Measurements from ENCODE around the gene FGFR1OP2.
A peak's percentile ranks its signal among the peaks of the same experiment; 100 is the strongest.

FGFR1OP2 gene

DNA sequence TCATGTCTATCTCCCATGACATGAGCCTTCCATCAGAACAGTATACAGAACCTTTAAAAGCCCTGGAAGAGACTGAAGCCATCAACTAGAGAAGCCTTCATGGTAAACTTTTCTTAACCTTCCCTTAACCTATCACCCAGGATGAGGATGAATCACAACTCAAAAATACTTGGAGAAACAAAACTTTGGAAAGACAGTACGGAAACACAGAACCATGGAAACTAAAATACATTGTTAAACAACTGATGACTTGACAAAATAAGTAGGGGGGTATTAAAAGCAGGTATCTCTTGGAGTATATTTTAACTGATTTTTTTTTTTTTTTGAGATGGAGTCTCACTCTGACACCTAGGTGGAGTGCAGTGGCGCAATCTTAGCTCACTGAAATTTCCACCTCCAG lies 67.2 kb downstream of the FGFR1OP2 start:
- no peak for DNase-seq

DNA sequence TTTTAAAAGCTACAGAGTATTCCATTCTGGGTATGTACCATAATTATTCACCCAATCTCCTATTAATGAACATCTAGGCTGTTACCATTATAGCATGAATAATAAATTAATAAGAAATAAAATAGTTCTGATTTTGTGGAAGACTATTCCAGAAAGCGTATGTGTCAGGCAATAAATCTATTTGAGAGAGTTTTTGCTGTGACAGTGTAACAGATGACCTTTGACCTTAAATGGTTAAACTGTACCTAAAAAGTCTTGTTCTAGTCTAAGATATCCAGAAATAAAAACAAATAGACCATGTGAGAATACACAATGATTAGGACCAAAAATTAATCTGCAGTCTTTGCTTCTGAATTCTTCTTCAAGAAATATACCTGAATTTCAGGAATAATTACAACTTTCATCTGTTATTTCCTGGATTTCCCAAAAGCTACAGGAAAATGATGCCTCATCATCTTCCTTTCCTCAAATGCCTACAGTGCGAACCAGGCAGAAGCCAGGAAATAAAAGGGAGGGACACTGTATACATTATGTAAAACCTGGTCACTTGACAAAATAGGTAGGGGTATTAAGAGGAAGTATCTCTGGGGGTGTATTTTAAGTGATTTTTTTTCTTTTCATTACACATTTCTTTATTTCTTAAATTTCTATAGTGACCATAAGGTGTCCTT lies 68.7 kb downstream of the FGFR1OP2 start:
- DNase-seq: no peak

DNA sequence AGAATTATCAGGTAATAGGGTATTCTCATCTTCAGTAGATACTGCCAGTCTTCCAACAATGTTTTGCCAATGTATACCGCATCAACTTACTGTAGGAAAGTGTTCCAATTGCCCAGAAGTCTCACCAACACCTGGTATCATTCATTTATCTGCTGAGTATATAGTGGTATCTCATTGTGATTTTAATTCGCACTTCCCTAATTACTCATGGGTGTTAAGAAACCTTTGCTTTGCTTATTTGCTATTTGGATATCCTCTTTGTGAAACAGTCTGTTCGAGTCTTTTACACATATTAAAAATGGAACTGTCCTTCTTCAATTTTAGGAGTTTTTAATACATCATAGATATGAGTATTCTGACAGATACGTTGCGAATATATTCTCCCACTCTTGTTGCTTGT lies 69.8 kb downstream of the FGFR1OP2 start:
- DNase-seq: no peak

DNA sequence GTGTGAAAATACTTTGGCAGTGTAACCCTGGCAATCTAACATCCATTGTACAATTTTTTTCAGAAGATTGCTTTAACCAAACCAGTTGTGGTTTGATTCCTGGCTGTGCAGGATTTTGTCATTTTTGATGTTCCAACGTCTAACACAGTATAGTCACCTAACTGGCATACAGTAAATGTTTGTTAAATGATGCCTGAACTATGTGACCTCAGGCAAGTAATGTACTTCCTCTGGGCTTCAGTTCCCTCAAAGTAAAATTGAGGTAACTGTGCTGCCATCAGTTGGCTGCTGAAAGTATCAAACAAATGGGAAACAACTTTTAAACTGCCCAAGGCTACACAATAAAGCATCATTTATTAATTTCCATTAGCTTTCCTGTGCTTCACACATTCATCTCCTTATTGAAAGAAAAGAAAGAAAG lies 71.6 kb downstream of the FGFR1OP2 start:
- no peak for DNase-seq

DNA sequence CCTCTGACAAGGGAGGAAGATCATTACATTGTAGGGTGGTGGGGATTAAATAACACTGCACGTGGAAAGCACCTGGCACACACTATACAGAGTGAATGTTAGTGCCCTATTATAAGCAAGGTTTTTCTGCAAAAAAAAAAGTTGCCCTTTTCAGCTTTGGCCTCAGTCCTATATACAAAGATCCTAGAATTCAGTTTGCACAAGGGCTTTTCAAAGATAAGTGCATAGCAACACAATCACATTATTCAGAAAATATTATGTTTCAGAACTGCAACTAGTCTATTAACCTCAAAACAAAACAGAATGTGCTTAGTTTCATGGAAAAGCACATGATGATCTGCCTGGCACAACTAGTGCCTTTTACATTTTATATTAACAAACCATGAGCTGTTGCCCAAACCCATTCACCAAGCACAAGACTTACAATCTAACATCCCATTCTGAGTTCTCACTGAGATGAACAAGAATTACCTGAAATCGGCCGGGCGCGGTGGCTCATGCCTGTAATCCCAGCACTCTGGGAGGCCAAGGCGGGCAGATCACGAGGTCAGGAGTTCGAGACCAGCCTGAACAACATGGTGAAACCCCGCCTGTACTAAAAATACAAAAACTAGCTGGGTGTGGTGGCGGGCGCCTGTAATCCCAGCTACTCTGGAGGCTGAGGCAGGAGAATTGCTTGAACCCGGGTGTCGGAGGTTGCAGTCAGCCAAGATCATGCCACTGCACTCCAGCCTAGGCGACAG lies 74.1 kb downstream of the FGFR1OP2 start:
- DNase-seq: no peak

DNA sequence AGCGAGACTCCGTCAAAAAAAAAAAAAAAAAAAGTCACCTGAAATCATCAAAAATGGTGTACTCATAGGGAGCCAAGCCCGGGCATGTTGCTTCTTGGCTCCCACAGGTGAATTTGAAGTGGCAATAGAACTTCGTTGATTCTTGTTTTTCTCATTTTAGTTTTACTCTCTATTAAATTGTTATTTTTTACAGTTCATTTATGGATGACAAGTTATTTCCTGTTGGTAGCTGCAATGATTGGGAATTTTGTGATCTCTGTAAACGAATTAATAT lies 74.6 kb downstream of the FGFR1OP2 start:
- no peak for DNase-seq

DNA sequence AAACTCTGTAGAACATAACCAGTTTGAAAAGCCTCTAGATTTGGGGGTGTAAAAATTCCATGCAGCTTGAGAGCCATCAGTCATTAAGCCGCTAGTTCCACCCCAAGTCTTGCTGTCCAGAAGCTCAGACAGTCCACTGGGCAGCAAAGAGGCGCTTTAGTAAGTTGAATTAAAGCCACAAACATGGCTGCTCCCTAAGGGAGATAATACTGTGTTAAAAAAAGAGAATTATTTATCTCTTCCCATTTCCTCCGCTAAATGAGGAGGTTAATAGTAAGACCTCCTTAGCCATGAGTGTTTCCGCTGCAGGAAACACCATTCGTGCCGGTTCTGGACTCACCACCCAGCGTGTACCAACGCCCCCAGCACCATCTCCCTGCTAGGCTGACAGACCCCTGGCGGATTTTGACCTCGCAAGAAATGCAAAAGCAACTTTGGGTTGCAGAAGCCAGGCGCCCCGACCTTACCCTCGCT lies 75.4 kb downstream of the FGFR1OP2 start:
- no peak for DNase-seq

DNA sequence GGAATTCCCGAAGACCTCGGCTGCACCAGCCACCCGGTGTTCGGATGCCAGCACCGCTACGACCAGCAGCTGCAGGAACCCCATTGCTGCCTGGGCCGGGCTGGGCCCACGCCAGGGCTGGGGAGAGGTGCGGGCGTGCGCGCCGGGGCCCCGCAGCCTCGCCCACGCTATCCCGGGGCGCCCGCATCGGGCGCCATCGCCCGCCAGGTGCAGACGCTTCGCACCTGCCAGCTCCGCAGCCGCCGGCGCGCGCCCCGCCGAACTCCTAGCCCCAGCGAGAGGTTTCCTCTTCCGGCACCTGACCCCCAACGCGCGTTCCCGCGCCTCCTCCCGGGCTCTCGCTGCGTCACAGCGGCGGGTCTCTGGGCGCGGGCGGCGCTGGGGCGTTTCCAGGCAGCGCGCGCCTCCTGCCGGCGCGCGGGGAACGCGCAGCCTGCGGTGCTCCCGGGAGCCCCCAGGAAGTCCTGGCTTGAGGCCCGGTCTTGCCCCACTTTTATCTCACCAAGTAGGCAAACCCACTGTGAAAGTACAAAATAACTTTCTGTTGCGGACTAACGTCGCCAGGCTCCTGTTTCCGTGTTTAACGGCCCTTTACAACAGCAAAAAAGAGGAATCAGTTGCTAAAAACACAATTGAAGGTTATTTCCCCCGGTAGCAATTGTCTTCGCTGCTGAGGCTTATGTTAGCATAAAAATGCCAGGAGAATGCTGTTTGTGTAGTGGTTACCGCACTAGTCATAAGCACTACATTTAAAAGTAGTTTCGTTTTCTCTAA lies 76.0 kb downstream of the FGFR1OP2 start, which contains the start of gene TM7SF3:
TSS of gene TM7SF3 (minus strand) at position 300 of the 774 bp plus-strand sequence. CDS start at position 84, 216 bp downstream.
- peak; percentile 92 for DNase-seq

DNA sequence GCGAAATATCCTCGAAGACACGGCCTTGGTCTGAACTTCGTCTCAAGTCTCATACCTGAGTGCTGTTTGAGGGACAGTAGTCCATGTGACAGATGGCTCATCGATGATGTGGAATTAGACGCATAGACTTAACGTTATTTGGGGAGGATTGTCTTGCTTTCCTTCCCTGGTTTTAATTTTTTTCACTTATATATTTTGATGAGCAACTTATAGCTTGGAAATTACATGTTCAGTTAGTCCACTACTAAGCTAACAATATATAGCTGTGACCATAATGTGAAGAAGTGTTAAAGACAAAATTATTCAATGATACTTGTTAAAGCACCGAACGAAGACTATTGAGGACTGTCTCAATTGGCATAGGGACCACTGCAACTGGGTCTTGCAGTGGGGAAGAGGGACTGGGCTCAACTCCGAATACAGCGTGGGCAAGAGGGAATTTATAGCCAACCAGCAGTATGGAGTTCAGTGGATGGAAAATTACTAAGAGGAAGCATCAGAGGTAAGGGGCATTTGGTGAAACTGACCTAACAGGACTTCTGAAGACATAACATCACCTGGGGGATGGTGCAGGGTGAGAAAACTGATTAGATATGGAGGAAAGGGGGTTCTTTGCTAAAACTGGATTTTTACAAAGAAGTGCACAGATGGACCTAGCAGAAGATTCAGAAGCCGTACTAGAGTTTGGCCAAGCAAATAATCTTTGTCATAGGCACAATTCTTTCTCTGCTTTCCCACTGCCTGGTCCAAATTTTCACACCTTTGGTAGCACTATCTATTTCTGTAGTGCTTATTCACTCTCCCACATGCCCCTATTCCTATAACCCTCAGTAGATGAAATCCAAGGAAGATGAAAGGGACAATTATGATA lies 76.8 kb downstream of the FGFR1OP2 start:
- no peak for DNase-seq

DNA sequence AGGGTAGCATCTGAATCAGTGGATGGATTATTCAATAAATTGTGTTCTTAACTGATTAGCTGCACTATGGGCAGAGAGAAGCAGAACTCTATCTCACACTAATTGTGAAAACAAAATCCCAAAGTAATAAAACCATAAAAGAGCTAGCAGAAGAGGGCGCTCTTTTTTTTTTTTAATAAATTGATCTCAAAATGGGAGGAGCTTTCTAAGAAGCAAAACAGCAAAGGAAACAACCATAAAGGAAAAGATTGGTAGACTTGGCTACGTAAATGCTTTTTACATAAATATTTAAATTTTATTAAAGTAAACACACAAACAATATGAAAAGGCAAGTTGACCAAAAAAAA lies 77.4 kb downstream of the FGFR1OP2 start:
- DNase-seq: no peak

All from stimulated activated naive CD4-positive, alpha-beta T cell treated with Interleukin-2 at 50 U/mL for 16 hours (primary cell).